Adrenal gland (tissue), 5 donors: ENCODE data around the gene PTCD2.

Experiments used
- POLR2A ChIP-seq, 2 donors: fragments of 450-650 bp; IDR thresholded peaks; one replicate each; pipeline ENCODE4 v1.6.1; 2017; ENCODE audit warnings: antibody characterized with exemption in 2 of 2, mild to moderate bottlenecking in 2 of 2, moderate library complexity in 1 of 2
- TF ChIP-seq, protein P1 (sequence below), 6 experiments: fragments of 450-650 bp in 4 of 6; fragments of 200-600 bp in 2 of 6; sonication (generic) in 1 of 6; IDR thresholded peaks; 1 replicate in 5 of 6; 2 replicates in 1 of 6; pipeline versions ENCODE4 v1.5.1 to v1.8.0; 2016 to 2021; ENCODE audit warnings: antibody characterized with exemption in 6 of 6, mild to moderate bottlenecking in 2 of 6, moderate library complexity in 1 of 6
- donor health status: DM: no; HTN: no; CAD: no.

DNA sequence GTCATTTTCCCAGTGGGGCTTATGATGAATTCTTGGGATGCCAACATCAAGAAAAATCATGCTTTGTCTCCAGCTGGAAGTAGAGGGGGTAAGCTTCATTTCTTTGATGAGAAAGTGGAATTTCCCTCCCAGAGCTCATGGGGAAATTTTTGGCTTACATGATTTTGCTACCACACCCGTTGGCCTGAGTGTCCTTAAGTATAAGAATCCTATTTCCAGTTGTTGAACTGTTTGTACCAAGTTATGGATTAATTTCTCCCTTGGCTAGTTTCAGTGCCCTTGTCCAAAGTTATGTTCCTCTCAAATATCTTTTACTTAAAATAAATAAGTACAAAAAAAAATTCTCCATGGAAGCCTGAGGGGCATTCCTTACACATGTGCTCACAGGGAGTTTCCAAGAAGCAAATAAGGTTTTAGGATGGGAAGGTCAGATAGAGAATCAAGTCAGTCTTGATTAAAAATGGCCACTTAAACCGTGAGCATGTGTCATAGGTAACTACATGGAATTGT lies 82.3 kb downstream of the PTCD2 start:
- TF ChIP-seq, protein P1, sequence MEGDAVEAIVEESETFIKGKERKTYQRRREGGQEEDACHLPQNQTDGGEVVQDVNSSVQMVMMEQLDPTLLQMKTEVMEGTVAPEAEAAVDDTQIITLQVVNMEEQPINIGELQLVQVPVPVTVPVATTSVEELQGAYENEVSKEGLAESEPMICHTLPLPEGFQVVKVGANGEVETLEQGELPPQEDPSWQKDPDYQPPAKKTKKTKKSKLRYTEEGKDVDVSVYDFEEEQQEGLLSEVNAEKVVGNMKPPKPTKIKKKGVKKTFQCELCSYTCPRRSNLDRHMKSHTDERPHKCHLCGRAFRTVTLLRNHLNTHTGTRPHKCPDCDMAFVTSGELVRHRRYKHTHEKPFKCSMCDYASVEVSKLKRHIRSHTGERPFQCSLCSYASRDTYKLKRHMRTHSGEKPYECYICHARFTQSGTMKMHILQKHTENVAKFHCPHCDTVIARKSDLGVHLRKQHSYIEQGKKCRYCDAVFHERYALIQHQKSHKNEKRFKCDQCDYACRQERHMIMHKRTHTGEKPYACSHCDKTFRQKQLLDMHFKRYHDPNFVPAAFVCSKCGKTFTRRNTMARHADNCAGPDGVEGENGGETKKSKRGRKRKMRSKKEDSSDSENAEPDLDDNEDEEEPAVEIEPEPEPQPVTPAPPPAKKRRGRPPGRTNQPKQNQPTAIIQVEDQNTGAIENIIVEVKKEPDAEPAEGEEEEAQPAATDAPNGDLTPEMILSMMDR (IDR thresholded peaks at IDR 0.05): no peak
- TF ChIP-seq POLR2A (IDR thresholded peaks at IDR 0.05): no peak
